ENCODE measurements around the gene CHAC2.
A peak's percentile ranks its signal among the peaks of the same experiment; 100 is the strongest.
"Not testable (repeated sequence)": the region's sequence is repeated elsewhere in the genome, so short reads cannot be mapped to it uniquely, and the experiment has no call there.

The CHAC2 gene

GRCh38 chr2:53767405-53768241, at the start of gene CHAC2:
CHAC2 (plus strand) TSS chr2:53767804; CDS start chr2:53767887, 83 bp downstream.
- peaks cover 13 to 37% of the 10 kb centered on the region in 2 donors for H3K4me1 Mint-ChIP-seq
- DNase-seq (peak; percentile 90), ATAC-seq (replicated peaks) (peak; percentile 95 to 98)
- H3K27ac Mint-ChIP-seq = peak within 1 kb of the TSS; percentile 100
- no peaks in the 10 kb centered on the region for H3K9me3 Mint-ChIP-seq
- H3K36me3 Mint-ChIP-seq = peaks cover 9 to 36% of the 10 kb centered on the region in 2 donors
- no peaks in the 10 kb centered on the region for H3K27me3 Mint-ChIP-seq
- peak within 1 kb of the TSS; percentile 98 to 99 for H3K4me3 Mint-ChIP-seq

GRCh38 chr2:53720944-53721343, 46.7 kb upstream of the CHAC2 start:
- not testable (repeated sequence) for H3K4me1 Mint-ChIP-seq; H3K4me3 Mint-ChIP-seq; H3K9me3 Mint-ChIP-seq; H3K27ac Mint-ChIP-seq; DNase-seq; H3K27me3 Mint-ChIP-seq; ATAC-seq (replicated peaks)
- H3K36me3 Mint-ChIP-seq = peaks cover 33 to 67% of the 10 kb centered on the region in 2 donors

DNA sequence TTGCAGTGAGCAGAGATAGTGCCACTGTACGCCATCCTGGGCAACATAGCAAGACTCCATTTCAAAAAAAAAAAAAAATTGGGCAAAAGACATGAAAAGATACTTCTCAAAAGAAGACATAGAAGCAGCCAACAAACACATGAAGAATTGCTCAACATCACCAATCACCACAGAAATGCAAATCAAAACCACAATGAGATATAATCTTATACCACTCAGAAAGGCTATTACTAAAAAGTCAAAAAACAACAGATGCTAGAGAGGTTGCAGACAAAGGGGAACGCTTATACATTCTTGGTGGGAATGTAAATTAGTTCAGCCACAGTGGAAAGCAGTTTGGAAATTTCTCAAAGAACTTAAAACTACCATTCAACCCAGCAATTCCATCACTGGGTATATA, 43.1 kb upstream of the CHAC2 start:
- H3K4me1 Mint-ChIP-seq = peaks cover 7% of the 10 kb centered on the region in 2 donors
- peaks cover 31 to 53% of the 10 kb centered on the region in 2 donors for H3K36me3 Mint-ChIP-seq
- ATAC-seq (replicated peaks) = no peak
- H3K4me3 Mint-ChIP-seq = no peak overlapping the region
- H3K27me3 Mint-ChIP-seq = no peaks in the 10 kb centered on the region
- no peak for DNase-seq
- no peak overlapping the region for H3K27ac Mint-ChIP-seq
- peaks cover 0 to 8% of the 10 kb centered on the region in 2 donors for H3K9me3 Mint-ChIP-seq

DNA sequence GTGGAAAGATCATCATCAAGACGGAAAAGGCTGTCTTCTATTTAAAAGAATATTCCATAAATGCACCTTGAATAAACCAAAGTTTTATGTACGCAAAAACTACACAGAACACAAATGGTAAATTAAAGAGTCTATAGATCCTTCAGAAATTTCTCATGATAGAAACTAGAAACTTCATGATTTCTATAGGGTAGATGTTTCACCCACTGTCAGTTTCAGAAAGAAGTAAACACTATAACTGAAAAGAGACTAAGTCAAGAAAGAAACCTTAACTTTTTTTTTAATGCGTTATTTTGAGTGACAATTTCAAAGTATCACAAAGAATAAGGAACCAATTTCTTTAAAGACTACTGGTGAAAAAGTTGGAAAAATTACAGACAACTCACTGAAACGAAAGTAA, 41.9 kb upstream of the CHAC2 start:
- Mint-ChIP-seq H3K36me3 (peaks cover 29 to 50% of the 10 kb centered on the region in 2 donors), H3K4me1 (peaks cover 7% of the 10 kb centered on the region in 2 donors), H3K9me3 (peaks cover 0 to 8% of the 10 kb centered on the region in 2 donors), H3K27me3 (no peaks in the 10 kb centered on the region), H3K4me3 (no peak overlapping the region), H3K27ac (no peak overlapping the region)
- no peak for DNase-seq
- no peak for ATAC-seq (replicated peaks)

GRCh38 chr2:53727921-53728320, 39.7 kb upstream of the CHAC2 start:
- DNase-seq (no peak), ATAC-seq (replicated peaks) (no peak)
- H3K9me3 Mint-ChIP-seq = peaks cover 0 to 8% of the 10 kb centered on the region in 2 donors
- peaks cover 24 to 40% of the 10 kb centered on the region in 2 donors for H3K36me3 Mint-ChIP-seq
- no peak overlapping the region for H3K27ac Mint-ChIP-seq
- H3K4me3 Mint-ChIP-seq = no peak overlapping the region
- no peaks in the 10 kb centered on the region for H3K27me3 Mint-ChIP-seq
- H3K4me1 Mint-ChIP-seq = peaks cover 0 to 2% of the 10 kb centered on the region in 2 donors

DNA sequence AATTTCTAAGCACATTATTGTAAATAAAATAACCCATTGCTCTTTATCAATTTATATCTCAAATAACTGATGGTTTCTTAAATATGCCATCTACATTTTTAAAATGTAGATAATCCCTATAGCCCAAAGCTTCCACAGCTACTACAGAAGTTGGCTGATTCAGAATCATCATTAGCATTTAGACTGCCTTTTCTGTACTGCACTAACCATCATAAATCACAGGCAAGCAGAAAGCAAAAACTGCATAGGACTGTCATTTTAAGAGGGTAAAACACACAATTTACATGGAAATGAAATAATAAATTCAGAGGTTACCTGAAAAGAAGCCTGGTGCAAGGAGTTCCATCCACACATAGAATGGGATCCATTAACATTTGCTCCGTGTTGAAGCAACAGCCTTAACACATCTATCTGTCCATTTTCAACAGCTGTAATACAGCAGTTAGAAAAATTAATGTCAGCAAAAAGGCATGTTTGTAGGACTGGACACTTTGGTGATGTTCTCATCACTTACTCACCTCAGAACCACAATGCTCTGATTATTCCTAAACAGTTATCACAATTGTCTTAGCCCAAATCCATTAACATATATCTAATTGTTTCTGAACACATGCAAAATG, 38.4 kb upstream of the CHAC2 start:
- H3K9me3 Mint-ChIP-seq = peaks cover 0 to 8% of the 10 kb centered on the region in 2 donors
- no peaks in the 10 kb centered on the region for H3K27me3 Mint-ChIP-seq
- no peak overlapping the region for H3K27ac Mint-ChIP-seq
- no peak for ATAC-seq (replicated peaks)
- DNase-seq = no peak
- peaks cover 2 to 8% of the 10 kb centered on the region in 2 donors for H3K4me1 Mint-ChIP-seq
- H3K4me3 Mint-ChIP-seq = no peak overlapping the region
- peaks cover 29 to 40% of the 10 kb centered on the region in 2 donors for H3K36me3 Mint-ChIP-seq

DNA sequence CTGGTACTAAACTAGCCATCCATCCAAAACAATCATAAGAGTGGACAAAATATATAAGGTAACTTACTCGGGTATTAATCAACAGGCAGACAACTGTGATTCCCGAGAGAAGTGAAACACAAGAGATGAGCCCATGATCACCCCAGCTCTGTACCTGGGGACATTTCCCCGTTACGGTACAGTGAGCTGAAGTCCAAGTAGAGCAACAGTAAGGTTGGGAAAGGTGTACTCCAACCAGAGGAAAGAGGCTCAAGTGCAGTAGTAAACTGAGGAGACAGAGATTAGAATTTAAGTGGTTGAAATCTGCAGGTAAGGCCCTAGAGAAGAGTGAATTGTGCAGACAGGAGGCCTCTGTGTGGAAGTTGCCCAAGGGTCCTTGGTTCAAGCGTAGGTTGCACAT, 30.5 kb upstream of the CHAC2 start:
- Mint-ChIP-seq H3K9me3 (no peaks in the 10 kb centered on the region), H3K4me3 (no peak overlapping the region), H3K27ac (no peak overlapping the region), H3K4me1 (peaks cover 11% of the 10 kb centered on the region in 2 donors), H3K36me3 (peaks cover 30 to 52% of the 10 kb centered on the region in 2 donors), H3K27me3 (no peaks in the 10 kb centered on the region)
- ATAC-seq (replicated peaks) = no peak
- DNase-seq = no peak

- no peak for ATAC-seq (replicated peaks)
- DNase-seq = no peak
- no peaks in the 10 kb centered on the region for H3K27me3 Mint-ChIP-seq
- peaks cover 30 to 56% of the 10 kb centered on the region in 2 donors for H3K36me3 Mint-ChIP-seq
- H3K4me3 Mint-ChIP-seq = no peak overlapping the region
- H3K9me3 Mint-ChIP-seq = no peaks in the 10 kb centered on the region
- H3K27ac Mint-ChIP-seq = no peak overlapping the region
- peaks cover 10 to 18% of the 10 kb centered on the region in 2 donors for H3K4me1 Mint-ChIP-seq
Observed at GRCh38 chr2:53739032-53739431, 28.6 kb upstream of the CHAC2 start.

- ATAC-seq (replicated peaks) (no peak), DNase-seq (no peak)
- Mint-ChIP-seq H3K27me3 (no peaks in the 10 kb centered on the region), H3K36me3 (peaks cover 21 to 49% of the 10 kb centered on the region in 2 donors), H3K4me3 (no peak overlapping the region), H3K9me3 (no peaks in the 10 kb centered on the region), H3K27ac (no peak overlapping the region), H3K4me1 (peaks cover 7 to 13% of the 10 kb centered on the region in 2 donors)
Observed at GRCh38 chr2:53740170-53740569, 27.4 kb upstream of the CHAC2 start.

- DNase-seq (no peak), ATAC-seq (replicated peaks) (no peak)
- Mint-ChIP-seq H3K4me1 (peaks cover 7 to 11% of the 10 kb centered on the region in 2 donors), H3K36me3 (peaks cover 28 to 60% of the 10 kb centered on the region in 2 donors), H3K4me3 (no peak overlapping the region), H3K9me3 (no peaks in the 10 kb centered on the region), H3K27ac (no peak overlapping the region), H3K27me3 (no peaks in the 10 kb centered on the region)
Observed at GRCh38 chr2:53744395-53745065, 23.1 kb upstream of the CHAC2 start.

DNA sequence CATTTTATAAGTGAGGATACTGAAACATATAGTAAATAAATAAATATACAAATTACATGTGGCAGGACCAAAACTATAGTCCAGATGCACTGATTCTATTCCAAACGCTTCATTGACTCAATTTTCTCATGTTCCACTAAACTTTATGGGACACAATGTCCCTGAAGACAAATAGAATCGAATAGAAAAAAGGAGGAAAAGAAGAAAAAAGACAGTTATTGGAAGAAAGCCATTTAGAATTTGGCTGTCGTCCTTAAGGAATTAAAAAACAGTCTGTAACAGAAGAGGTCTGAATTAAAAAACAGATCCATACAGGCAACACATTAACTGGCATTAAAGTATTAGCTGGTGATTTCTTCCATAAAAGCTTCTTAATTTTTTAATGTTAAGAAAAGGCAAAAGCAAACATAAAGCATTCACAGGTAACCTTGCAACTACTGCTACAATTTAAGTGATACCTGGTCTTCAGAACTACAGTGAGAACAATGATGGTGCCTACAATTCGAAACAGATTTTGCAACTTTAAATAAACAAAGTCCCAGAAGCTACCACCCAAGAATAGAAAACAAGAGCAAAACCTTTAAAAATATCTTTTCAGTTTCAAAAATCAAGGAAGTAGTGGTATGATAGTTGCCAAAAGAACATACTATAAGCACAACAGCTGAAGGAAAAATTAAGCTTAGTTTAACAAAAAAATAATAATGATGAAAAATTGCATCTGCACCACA, 17.4 kb upstream of the CHAC2 start:
- H3K36me3 Mint-ChIP-seq = peaks cover 21 to 43% of the 10 kb centered on the region in 2 donors
- H3K27ac Mint-ChIP-seq = no peak overlapping the region
- no peaks in the 10 kb centered on the region for H3K27me3 Mint-ChIP-seq
- ATAC-seq (replicated peaks) = no peak
- no peaks in the 10 kb centered on the region for H3K9me3 Mint-ChIP-seq
- H3K4me1 Mint-ChIP-seq = peaks cover 9 to 17% of the 10 kb centered on the region in 2 donors
- H3K4me3 Mint-ChIP-seq = no peak overlapping the region
- no peak for DNase-seq

- no peak overlapping the region for H3K4me3 Mint-ChIP-seq
- no peak overlapping the region for H3K27ac Mint-ChIP-seq
- no peaks in the 10 kb centered on the region for H3K27me3 Mint-ChIP-seq
- peaks cover 0 to 2% of the 10 kb centered on the region in 2 donors for H3K9me3 Mint-ChIP-seq
- DNase-seq (no peak), ATAC-seq (replicated peaks) (peak; percentile 99)
- peaks cover 6 to 17% of the 10 kb centered on the region in 2 donors for H3K4me1 Mint-ChIP-seq
- H3K36me3 Mint-ChIP-seq = peaks cover 24 to 37% of the 10 kb centered on the region in 2 donors
Observed at GRCh38 chr2:53751728-53752127, 15.9 kb upstream of the CHAC2 start.

DNA sequence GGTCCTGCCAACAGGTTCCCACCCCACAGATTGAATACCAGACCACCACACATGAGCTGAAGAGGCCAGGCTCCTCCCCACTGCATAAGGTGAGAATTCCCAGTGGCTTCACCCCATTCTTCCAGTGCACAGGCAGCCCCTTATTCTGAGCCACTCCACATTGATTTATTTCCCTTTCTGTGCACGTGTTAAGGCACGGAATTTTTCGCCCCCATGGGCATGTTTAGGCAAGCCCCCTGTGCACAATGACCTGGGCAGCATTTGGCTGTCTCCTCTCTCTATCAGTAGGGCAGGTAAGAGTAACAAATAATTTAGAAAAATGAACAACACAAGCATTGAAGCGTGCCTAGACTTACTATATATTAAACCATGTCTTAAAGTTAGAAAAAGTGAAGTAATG, 15.2 kb upstream of the CHAC2 start:
- Mint-ChIP-seq H3K27ac (no peak overlapping the region), H3K36me3 (peaks cover 29 to 42% of the 10 kb centered on the region in 2 donors), H3K9me3 (peaks cover 0 to 4% of the 10 kb centered on the region in 2 donors), H3K4me3 (no peak overlapping the region), H3K27me3 (no peaks in the 10 kb centered on the region), H3K4me1 (peaks cover 6 to 17% of the 10 kb centered on the region in 2 donors)
- ATAC-seq (replicated peaks) (no peak), DNase-seq (no peak)

GRCh38 chr2:53753041-53753440, 14.6 kb upstream of the CHAC2 start:
- H3K4me1 Mint-ChIP-seq = peaks cover 6 to 17% of the 10 kb centered on the region in 2 donors
- H3K27ac Mint-ChIP-seq = no peak overlapping the region
- DNase-seq (no peak), ATAC-seq (replicated peaks) (no peak)
- H3K36me3 Mint-ChIP-seq = peaks cover 27 to 43% of the 10 kb centered on the region in 2 donors
- no peaks in the 10 kb centered on the region for H3K27me3 Mint-ChIP-seq
- H3K9me3 Mint-ChIP-seq = peaks cover 0 to 5% of the 10 kb centered on the region in 2 donors
- no peak overlapping the region for H3K4me3 Mint-ChIP-seq
